HG03442 (cell line): ENCODE data around the gene CCDC194.

ENCODE experiments used
- ATAC-seq: cut with Tn5 transposase; IDR thresholded peaks from one replicate; pipeline ENCODE4 v1.9.1; 2021; ENCODE audit warnings: mild to moderate bottlenecking, moderate library complexity; ENCODE audit not compliant: unreplicated experiment

Gene CCDC194

GRCh38 chr19:17393914-17394313 is at the start of gene CCDC194:
Gene CCDC194, minus strand, starts transcription at chr19:17394196. Its CDS starts 38 bp downstream, at chr19:17394158.
- no peak for ATAC-seq

GRCh38 chr19:17441241-17442021 is 47.4 kb upstream of the CCDC194 start:
- no peak for ATAC-seq

- ATAC-seq, result no peak
These were observed 42.9 kb upstream of the CCDC194 start for GRCh38 chr19:17436874-17437267.

- no peak for ATAC-seq
These were observed 42.3 kb upstream of the CCDC194 start for GRCh38 chr19:17436094-17436873.

- ATAC-seq, result no peak
These were observed 41.2 kb upstream of the CCDC194 start for GRCh38 chr19:17435218-17435617.

GRCh38 chr19:17431417-17431816 is 37.4 kb upstream of the CCDC194 start:
- ATAC-seq, result no peak

- ATAC-seq, result no peak
These were observed 35.7 kb upstream of the CCDC194 start for GRCh38 chr19:17429641-17430113.

GRCh38 chr19:17424743-17425365 is 30.9 kb upstream of the CCDC194 start:
- ATAC-seq, result no peak

GRCh38 chr19:17423429-17424208 is 29.6 kb upstream of the CCDC194 start:
- ATAC-seq, result no peak

- ATAC-seq, result no peak
These were observed 27.9 kb upstream of the CCDC194 start for GRCh38 chr19:17421942-17422341.

GRCh38 chr19:17420475-17420924 is 26.5 kb upstream of the CCDC194 start:
- ATAC-seq, result peak; percentile 21

- ATAC-seq, result peak; percentile 86
These were observed 25.9 kb upstream of the CCDC194 start, which contains the start of gene MVB12A for GRCh38 chr19:17419621-17420474. Gene MVB12A, plus strand, starts transcription at chr19:17420047. Its CDS starts 89 bp downstream, at chr19:17420136.

- ATAC-seq, result no peak
These were observed 25.2 kb upstream of the CCDC194 start for GRCh38 chr19:17419154-17419620.

- ATAC-seq, result no peak
These were observed 24.7 kb upstream of the CCDC194 start for GRCh38 chr19:17418710-17419109.

GRCh38 chr19:17415121-17415520 is 21.1 kb upstream of the CCDC194 start:
- ATAC-seq, result no peak

- ATAC-seq, result no peak
These were observed 20.1 kb upstream of the CCDC194 start for GRCh38 chr19:17414097-17414496.

GRCh38 chr19:17411801-17412200 is 17.8 kb upstream of the CCDC194 start:
- no peak for ATAC-seq

- no peak for ATAC-seq
These were observed 16.0 kb upstream of the CCDC194 start for GRCh38 chr19:17409990-17410389.

- ATAC-seq, result no peak
These were observed 12.8 kb upstream of the CCDC194 start for GRCh38 chr19:17406887-17407196.
